GM12873 (cell line): Measurements from ENCODE around the gene MYL12B.

Source experiments
- TF ChIP-seq, protein P1 (sequence below): IDR thresholded peaks from 2 replicates; pipeline ENCODE4 v1.5.1; 2012; ENCODE audit warnings: low read depth, mild to moderate bottlenecking, moderate library complexity, low read length, control low read depth; ENCODE audit not compliant: insufficient read depth; ENCODE audit errors: missing control alignments

MYL12B gene

GRCh38 chr18:3226048-3226447, 35.9 kb upstream of the MYL12B start:
- TF ChIP-seq, protein P1, sequence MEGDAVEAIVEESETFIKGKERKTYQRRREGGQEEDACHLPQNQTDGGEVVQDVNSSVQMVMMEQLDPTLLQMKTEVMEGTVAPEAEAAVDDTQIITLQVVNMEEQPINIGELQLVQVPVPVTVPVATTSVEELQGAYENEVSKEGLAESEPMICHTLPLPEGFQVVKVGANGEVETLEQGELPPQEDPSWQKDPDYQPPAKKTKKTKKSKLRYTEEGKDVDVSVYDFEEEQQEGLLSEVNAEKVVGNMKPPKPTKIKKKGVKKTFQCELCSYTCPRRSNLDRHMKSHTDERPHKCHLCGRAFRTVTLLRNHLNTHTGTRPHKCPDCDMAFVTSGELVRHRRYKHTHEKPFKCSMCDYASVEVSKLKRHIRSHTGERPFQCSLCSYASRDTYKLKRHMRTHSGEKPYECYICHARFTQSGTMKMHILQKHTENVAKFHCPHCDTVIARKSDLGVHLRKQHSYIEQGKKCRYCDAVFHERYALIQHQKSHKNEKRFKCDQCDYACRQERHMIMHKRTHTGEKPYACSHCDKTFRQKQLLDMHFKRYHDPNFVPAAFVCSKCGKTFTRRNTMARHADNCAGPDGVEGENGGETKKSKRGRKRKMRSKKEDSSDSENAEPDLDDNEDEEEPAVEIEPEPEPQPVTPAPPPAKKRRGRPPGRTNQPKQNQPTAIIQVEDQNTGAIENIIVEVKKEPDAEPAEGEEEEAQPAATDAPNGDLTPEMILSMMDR = no peak

- TF ChIP-seq, protein P1 = no peak
These were observed 31.3 kb upstream of the MYL12B start for GRCh38 chr18:3230401-3231334.

DNA sequence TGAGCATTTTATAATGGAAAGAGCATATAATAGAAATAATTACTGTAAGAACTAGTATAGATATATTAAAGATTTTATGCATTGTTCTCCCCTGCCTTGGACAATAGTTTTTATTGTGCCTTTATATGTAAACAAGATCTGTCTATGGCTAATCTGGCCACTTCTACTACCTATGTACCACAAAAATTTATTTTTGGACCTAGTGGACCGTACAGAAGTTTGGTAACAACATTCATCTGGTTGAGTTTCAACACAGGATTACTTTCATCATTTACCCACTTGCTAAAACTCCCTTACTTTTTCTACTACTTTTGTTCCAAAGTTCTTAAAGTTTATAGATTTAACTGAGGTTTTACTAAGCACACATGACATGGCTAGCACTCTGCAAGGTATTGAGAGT, 28.9 kb upstream of the MYL12B start:
- TF ChIP-seq, protein P1 = no peak

DNA sequence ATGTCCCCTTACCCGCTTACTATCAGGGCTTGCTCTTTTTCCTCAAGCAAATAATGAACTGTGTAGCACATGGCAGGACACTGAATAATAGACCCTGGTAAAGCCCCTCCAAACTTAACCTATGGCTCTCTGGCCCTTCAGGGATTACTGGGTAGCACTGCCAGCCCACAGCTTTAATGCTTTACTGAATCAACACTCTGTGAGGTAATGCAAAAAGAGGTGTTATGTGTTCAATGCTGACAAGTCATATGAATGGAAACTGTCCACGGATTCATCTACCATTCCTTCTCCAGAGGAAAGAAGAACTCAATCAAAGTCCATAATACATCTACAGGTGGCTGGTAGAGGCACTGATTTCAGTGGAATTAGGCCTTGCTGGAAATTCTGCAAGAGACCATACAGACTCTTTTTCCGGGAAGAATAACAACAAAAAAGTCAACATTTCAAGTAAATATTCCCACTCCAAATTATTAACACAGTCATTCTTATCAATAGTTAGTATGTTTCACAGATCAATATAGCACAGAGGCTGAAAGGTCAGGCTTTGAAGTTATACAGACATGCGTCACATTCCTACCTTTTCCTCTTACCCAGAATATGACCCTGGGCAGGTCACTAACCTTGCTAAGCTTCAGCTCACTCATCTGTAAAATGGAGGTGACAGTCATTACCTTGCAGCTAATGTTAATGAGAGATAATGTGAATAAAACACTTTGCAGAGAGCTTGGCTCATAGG, 28.3 kb upstream of the MYL12B start:
- TF ChIP-seq, protein P1 = no peak

- TF ChIP-seq, protein P1 = no peak
These were observed 27.5 kb upstream of the MYL12B start for GRCh38 chr18:3234457-3234856.

GRCh38 chr18:3235846-3236245, 26.1 kb upstream of the MYL12B start:
- TF ChIP-seq, protein P1 = no peak

- TF ChIP-seq, protein P1 = no peak
These were observed 25.5 kb upstream of the MYL12B start for GRCh38 chr18:3236470-3236869.
